ENCODE results near the gene CTSD.
"Not testable (repeated sequence)": the region's sequence is repeated elsewhere in the genome, so short reads cannot be mapped to it uniquely, and the experiment has no call there.

CTSD gene

GRCh38 chr11:1763796-1764661, at the start of gene CTSD:
TSS of gene CTSD (minus strand) at chr11:1763927. CDS start at chr11:1763859, 68 bp downstream.
- no peak within 1 kb of the TSS for H3K27ac ChIP-seq (ENCODE audit: low read length)
- H3K27me3 ChIP-seq (ENCODE audit: insufficient read depth, low read length): no peaks in the 10 kb centered on the region
- no peaks in the 10 kb centered on the region for H3K4me1 ChIP-seq (ENCODE audit: insufficient read depth, low read length)
- H3K4me3 ChIP-seq (ENCODE audit: low read length): peak within 1 kb of the TSS; percentile 82
- peak within 1 kb of the TSS; percentile 83 for H3K9ac ChIP-seq (ENCODE audit: low read depth, low read length)
- peaks cover 5% of the 10 kb centered on the region; the same call in 1 of the 2 replicates for H3K36me3 ChIP-seq (ENCODE audit: insufficient read depth, low read depth, low read length)
- no peaks in the 10 kb centered on the region for H3K9me3 ChIP-seq (ENCODE audit: insufficient read depth, low read depth, low read length)

GRCh38 chr11:1813356-1813755, 49.6 kb upstream of the CTSD start:
- not testable (repeated sequence) for H3K27me3 ChIP-seq (ENCODE audit: insufficient read depth, low read length); H3K4me3 ChIP-seq (ENCODE audit: low read length); H3K9ac ChIP-seq (ENCODE audit: low read depth, low read length)

GRCh38 chr11:1812801-1813200, 49.1 kb upstream of the CTSD start:
- H3K27me3 ChIP-seq (ENCODE audit: insufficient read depth, low read length): no peaks in the 10 kb centered on the region; the same call in 1 of the 2 replicates
- no peak overlapping the region for H3K27ac ChIP-seq (ENCODE audit: low read length)
- H3K4me3 ChIP-seq (ENCODE audit: low read length): no peak overlapping the region
- H3K9ac ChIP-seq (ENCODE audit: low read depth, low read length): no peak overlapping the region
- H3K4me1 ChIP-seq (ENCODE audit: insufficient read depth, low read length): no peaks in the 10 kb centered on the region
- H3K36me3 ChIP-seq (ENCODE audit: insufficient read depth, low read depth, low read length): no peaks in the 10 kb centered on the region
- H3K9me3 ChIP-seq (ENCODE audit: insufficient read depth, low read depth, low read length): no peaks in the 10 kb centered on the region; the same call in 1 of the 2 replicates

More at GRCh38 chr11:1813356-1813755, 49.6 kb upstream of the CTSD start:
- not testable (repeated sequence) for H3K4me1 ChIP-seq (ENCODE audit: insufficient read depth, low read length); H3K9me3 ChIP-seq (ENCODE audit: insufficient read depth, low read depth, low read length); H3K36me3 ChIP-seq (ENCODE audit: insufficient read depth, low read depth, low read length); H3K27ac ChIP-seq (ENCODE audit: low read length)

GRCh38 chr11:1812274-1812673, 48.5 kb upstream of the CTSD start:
- Histone ChIP-seq H3K27me3 (ENCODE audit: insufficient read depth, low read length) (no peaks in the 10 kb centered on the region; the same call in 1 of the 2 replicates), H3K9ac (ENCODE audit: low read depth, low read length) (no peak overlapping the region), H3K27ac (ENCODE audit: low read length) (no peak overlapping the region), H3K9me3 (ENCODE audit: insufficient read depth, low read depth, low read length) (no peaks in the 10 kb centered on the region; the same call in 1 of the 2 replicates), H3K4me1 (ENCODE audit: insufficient read depth, low read length) (no peaks in the 10 kb centered on the region), H3K36me3 (ENCODE audit: insufficient read depth, low read depth, low read length) (no peaks in the 10 kb centered on the region), H3K4me3 (ENCODE audit: low read length) (no peak overlapping the region)

GRCh38 chr11:1810761-1811160, 47.0 kb upstream of the CTSD start:
- no peak overlapping the region for H3K27ac ChIP-seq (ENCODE audit: low read length)
- no peak overlapping the region for H3K9ac ChIP-seq (ENCODE audit: low read depth, low read length)
- H3K9me3 ChIP-seq (ENCODE audit: insufficient read depth, low read depth, low read length): no peaks in the 10 kb centered on the region; the same call in 1 of the 2 replicates
- H3K27me3 ChIP-seq (ENCODE audit: insufficient read depth, low read length): no peaks in the 10 kb centered on the region; the same call in 1 of the 2 replicates
- no peaks in the 10 kb centered on the region for H3K36me3 ChIP-seq (ENCODE audit: insufficient read depth, low read depth, low read length)
- no peak overlapping the region for H3K4me3 ChIP-seq (ENCODE audit: low read length)
- no peaks in the 10 kb centered on the region for H3K4me1 ChIP-seq (ENCODE audit: insufficient read depth, low read length)

GRCh38 chr11:1807264-1807995, 43.7 kb upstream of the CTSD start:
- H3K9me3 ChIP-seq (ENCODE audit: insufficient read depth, low read depth, low read length): no peaks in the 10 kb centered on the region; the same call in 1 of the 2 replicates
- 0 out of 2 replicates have a peak, but pooled peaks cover 3% of the 10 kb centered on the region for H3K4me1 ChIP-seq (ENCODE audit: insufficient read depth, low read length)
- no peak overlapping the region for H3K4me3 ChIP-seq (ENCODE audit: low read length)
- H3K9ac ChIP-seq (ENCODE audit: low read depth, low read length): no peak overlapping the region
- H3K27ac ChIP-seq (ENCODE audit: low read length): no peak overlapping the region
- H3K36me3 ChIP-seq (ENCODE audit: insufficient read depth, low read depth, low read length): no peaks in the 10 kb centered on the region
- H3K27me3 ChIP-seq (ENCODE audit: insufficient read depth, low read length): no peaks in the 10 kb centered on the region; the same call in 1 of the 2 replicates

- no peaks in the 10 kb centered on the region for H3K9me3 ChIP-seq (ENCODE audit: insufficient read depth, low read depth, low read length)
- H3K36me3 ChIP-seq (ENCODE audit: insufficient read depth, low read depth, low read length): no peaks in the 10 kb centered on the region
- H3K27ac ChIP-seq (ENCODE audit: low read length): no peak overlapping the region
- no peak overlapping the region for H3K9ac ChIP-seq (ENCODE audit: low read depth, low read length)
- 0 out of 2 replicates have a peak, but pooled peaks cover 3% of the 10 kb centered on the region for H3K4me1 ChIP-seq (ENCODE audit: insufficient read depth, low read length)
- H3K4me3 ChIP-seq (ENCODE audit: low read length): no peak overlapping the region
- H3K27me3 ChIP-seq (ENCODE audit: insufficient read depth, low read length): no peaks in the 10 kb centered on the region; the same call in 1 of the 2 replicates
These were observed 41.8 kb upstream of the CTSD start for GRCh38 chr11:1805525-1805924.

- H3K36me3 ChIP-seq (ENCODE audit: insufficient read depth, low read depth, low read length); H3K9me3 ChIP-seq (ENCODE audit: insufficient read depth, low read depth, low read length); H3K27me3 ChIP-seq (ENCODE audit: insufficient read depth, low read length); H3K27ac ChIP-seq (ENCODE audit: low read length); H3K9ac ChIP-seq (ENCODE audit: low read depth, low read length); H3K4me3 ChIP-seq (ENCODE audit: low read length); H3K4me1 ChIP-seq (ENCODE audit: insufficient read depth, low read length): not testable (repeated sequence)
These were observed 40.2 kb upstream of the CTSD start for GRCh38 chr11:1803835-1804519.

GRCh38 chr11:1803246-1803645, 39.5 kb upstream of the CTSD start:
- Histone ChIP-seq H3K4me3 (ENCODE audit: low read length) (no peak overlapping the region), H3K27me3 (ENCODE audit: insufficient read depth, low read length) (no peaks in the 10 kb centered on the region), H3K27ac (ENCODE audit: low read length) (no peak overlapping the region), H3K4me1 (ENCODE audit: insufficient read depth, low read length) (0 out of 2 replicates have a peak, but pooled peaks cover 3% of the 10 kb centered on the region), H3K9ac (ENCODE audit: low read depth, low read length) (no peak overlapping the region), H3K36me3 (ENCODE audit: insufficient read depth, low read depth, low read length) (no peaks in the 10 kb centered on the region), H3K9me3 (ENCODE audit: insufficient read depth, low read depth, low read length) (no peaks in the 10 kb centered on the region)

GRCh38 chr11:1797391-1798125, 33.8 kb upstream of the CTSD start:
- no peaks in the 10 kb centered on the region for H3K9me3 ChIP-seq (ENCODE audit: insufficient read depth, low read depth, low read length)

More at GRCh38 chr11:1797391-1798125, 33.8 kb upstream of the CTSD start:
- H3K27me3 ChIP-seq (ENCODE audit: insufficient read depth, low read length): peaks cover 9% of the 10 kb centered on the region
- no peaks in the 10 kb centered on the region for H3K4me1 ChIP-seq (ENCODE audit: insufficient read depth, low read length)
- no peak overlapping the region for H3K27ac ChIP-seq (ENCODE audit: low read length)
- no peak overlapping the region for H3K4me3 ChIP-seq (ENCODE audit: low read length)
- H3K9ac ChIP-seq (ENCODE audit: low read depth, low read length): no peak overlapping the region
- H3K36me3 ChIP-seq (ENCODE audit: insufficient read depth, low read depth, low read length): no peaks in the 10 kb centered on the region

Measured in iPS-20b (cell line).